ENCODE results near the gene KNG1.

Gene KNG1

GRCh38 chr3:186782542-186783057 lies 65.4 kb downstream of the KNG1 start:
- DNase-seq, result no peak

GRCh38 chr3:186783058-186783730 lies 66.0 kb downstream of the KNG1 start, which contains the start of gene EIF4A2:
Gene EIF4A2 (plus strand): TSS chr3:186783577. CDS start chr3:186783611, 34 bp downstream.
- DNase-seq, result peak; percentile 90

- peak; percentile 84 for DNase-seq
Measured at GRCh38 chr3:186783731-186784515, 66.8 kb downstream of the KNG1 start.

GRCh38 chr3:186784820-186785494 lies 67.8 kb downstream of the KNG1 start:
- DNase-seq, result no peak

GRCh38 chr3:186785495-186786018 lies 68.4 kb downstream of the KNG1 start:
- DNase-seq, result no peak

GRCh38 chr3:186786922-186787321 lies 69.8 kb downstream of the KNG1 start:
- no peak for DNase-seq

- no peak for DNase-seq
Measured at GRCh38 chr3:186787642-186788481, 70.7 kb downstream of the KNG1 start.

GRCh38 chr3:186788482-186789370 lies 71.6 kb downstream of the KNG1 start:
- no peak for DNase-seq

GRCh38 chr3:186789554-186790260 lies 72.5 kb downstream of the KNG1 start:
- no peak for DNase-seq

GRCh38 chr3:186790261-186790981 lies 73.3 kb downstream of the KNG1 start:
- no peak for DNase-seq

All from activated T-cell treated with anti-CD3 and anti-CD28 coated beads, Interleukin-2, amount 50 U/mL, for 1 hour (primary cell).